B cell (primary cell): Measurements from ENCODE around the gene ECM2. TPM values are rescaled to one million over a fixed set of nuclear protein-coding genes. Genes with fewer than 3 reads are reported as not detected.

Experiments used
- ATAC-seq: fragments of 200-7000 bp; cut with Tn5 transposase; one replicate; pipeline ENCODE4 v1.10.0; 2021; ENCODE audit warnings: low read depth, mild to moderate bottlenecking, moderate number of reproducible peaks, moderate library complexity
- CTCF ChIA-PET: fragments of 350-600 bp; sonication (Branson Sonifier 250); formaldehyde crosslinking; loops from one replicate; lab custom pipeline; 2021; ENCODE audit warnings: antibody characterized with exemption, inconsistent platforms; lab: Charles Lee
- POLR2A ChIA-PET: fragments of 350-600 bp; sonication (Branson Sonifier 250); formaldehyde crosslinking; loops from one replicate; lab custom pipeline; 2021; ENCODE audit warnings: antibody characterized with exemption; lab: Charles Lee
- DNase-seq: peaks from one replicate; pipeline ENCODE4 v3.0.0; 2013
- H2AFZ ChIP-seq: 2 replicates; pipeline ENCODE4 v1.6.1; 2012; ENCODE audit warnings: mild to moderate bottlenecking, low read depth, low read length; ENCODE audit not compliant: insufficient read depth, poor library complexity, severe bottlenecking
- H3K27ac ChIP-seq, 2 donors: 1 replicate in 1 of 2; 2 replicates in 1 of 2; pipeline ENCODE4 v1.5.1; 2012 to 2013; ENCODE audit warnings: low read length in 2 of 2, mild to moderate bottlenecking in 2 of 2, moderate library complexity in 1 of 2
- H3K27me3 ChIP-seq, 4 experiments: fragments of 200-600 bp in 1 of 4; sonication (generic) in 1 of 4; replicated peaks in 1 of 4; 1 replicate in 2 of 4; 2 replicates in 2 of 4; pipeline versions ENCODE4 v1.6.1 to v1.7.0; 2013 to 2016; ENCODE audit warnings: low read length in 3 of 4, mild to moderate bottlenecking in 2 of 4, mixed read lengths in 1 of 4, moderate library complexity in 1 of 4; ENCODE audit not compliant: insufficient read depth in 4 of 4, control insufficient read depth in 3 of 4; ENCODE audit errors: control extremely low read depth in 1 of 4
- H3K36me3 ChIP-seq, 2 experiments: replicated peaks in 1 of 2; 1 replicate in 1 of 2; 2 replicates in 1 of 2; pipeline versions ENCODE4 v1.6.1 to v1.7.1; 2013; ENCODE audit warnings: low read length in 1 of 2; ENCODE audit not compliant: insufficient read depth in 2 of 2, control insufficient read depth in 1 of 2; ENCODE audit errors: control extremely low read depth in 1 of 2, extremely low read depth in 1 of 2
- H3K4me1 ChIP-seq, 2 donors: fragments of 200-600 bp in 1 of 2; sonication (generic) in 1 of 2; 1 replicate in 1 of 2; 2 replicates in 1 of 2; pipeline versions ENCODE4 v1.5.1 to v1.6.1; 2013 to 2017; ENCODE audit warnings: low read length in 2 of 2; ENCODE audit not compliant: control insufficient read depth in 2 of 2, insufficient read depth in 2 of 2
- H3K4me2 ChIP-seq: replicated peaks from 2 replicates; pipeline ENCODE3; 2012; ENCODE audit warnings: mild to moderate bottlenecking, low read depth, low read length; ENCODE audit not compliant: poor library complexity, severe bottlenecking
- H3K4me3 ChIP-seq, 5 experiments: fragments of 200-600 bp in 1 of 5; sonication (generic) in 1 of 5; 1 replicate in 3 of 5; 2 replicates in 2 of 5; pipeline versions ENCODE4 v1.5.1 to v1.7.0; 2011 to 2016; ENCODE audit warnings: low read length in 4 of 5, mild to moderate bottlenecking in 4 of 5, low read depth in 2 of 5, control low read depth in 1 of 5, moderate library complexity in 1 of 5; ENCODE audit not compliant: insufficient read depth in 1 of 5; ENCODE audit errors: control extremely low read depth in 1 of 5, extremely low read depth in 1 of 5
- H3K79me2 ChIP-seq: fragments of 200-600 bp; sonication (generic); one replicate; pipeline ENCODE4 v1.6.0; 2016; ENCODE audit warnings: low read length; ENCODE audit not compliant: control insufficient read depth, insufficient read depth
- H3K9ac ChIP-seq: fragments of 200-600 bp; sonication (generic); 2 replicates; pipeline ENCODE4 v1.6.1; 2017; ENCODE audit warnings: mild to moderate bottlenecking, low read length, moderate library complexity
- H3K9me3 ChIP-seq, 3 donors: one replicate each; pipeline versions ENCODE4 v1.6.1 to v1.7.1; 2013; ENCODE audit warnings: low read length in 2 of 3; ENCODE audit not compliant: control insufficient read depth in 2 of 3, insufficient read depth in 1 of 3; ENCODE audit errors: control extremely low read depth in 1 of 3
- H4K20me1 ChIP-seq: 2 replicates; pipeline ENCODE4 v1.6.0; 2012; ENCODE audit warnings: mild to moderate bottlenecking, low read length; ENCODE audit not compliant: insufficient read depth, control insufficient read depth, poor library complexity, severe bottlenecking
- H3K27ac Mint-ChIP-seq: one replicate; pipeline ENCODE4 v1.8.0; 2021; ENCODE audit warnings: mixed read lengths
- H3K27me3 Mint-ChIP-seq: one replicate; pipeline ENCODE4 v1.8.0; 2021; ENCODE audit warnings: mixed read lengths
- H3K4me1 Mint-ChIP-seq: one replicate; pipeline ENCODE4 v1.8.0; 2021; ENCODE audit warnings: mixed read lengths
- H3K4me3 Mint-ChIP-seq: one replicate; pipeline ENCODE4 v1.8.0; 2021; ENCODE audit warnings: mixed read lengths
- H3K9me3 Mint-ChIP-seq: one replicate; pipeline ENCODE4 v1.8.0; 2022; ENCODE audit warnings: mixed read lengths; ENCODE audit not compliant: insufficient read depth
- EZH2 ChIP-seq: IDR thresholded peaks from 2 replicates; pipeline ENCODE4 v1.6.1; 2012; ENCODE audit warnings: borderline replicate concordance, low read depth, mild to moderate bottlenecking, moderate library complexity, low read length; ENCODE audit not compliant: insufficient read depth, poor library complexity, severe bottlenecking
- WGBS: methylation state at CpG from one replicate; pipeline ENCODE4 v1.1.5; 2013; ENCODE audit warnings: missing lambda C conversion rate; ENCODE audit not compliant: insufficient coverage; 5-methylcytosine and 5-hydroxymethylcytosine counted together
- intact Hi-C: fragments of 100-400 bp; cut with micrococcal nuclease; formaldehyde crosslinking; loops from one replicate; pipeline ENCODE4 v1.10.0; 2022
- polyA plus RNA-seq: library from polyadenylated mRNA; depleted of rRNA; stranded (reverse); fragments of >200 nt; gene quantifications from 2 replicates; pipeline ENCODE4 v1.2.3, GENCODE V29; 2012
- total RNA-seq, 2 donors: library from RNA; stranded (reverse); fragments of 120-200 nt in 1 of 2; gene quantifications; 1 replicate in 1 of 2; 2 replicates in 1 of 2; pipeline versions ENCODE4 v1.2.3 to v1.2.4, GENCODE V29; 2013 to 2022
- TF ChIP-seq, protein P1 (sequence below): fragments of 200-600 bp; IDR thresholded peaks from one replicate; pipeline ENCODE4 v1.8.0; 2022; ENCODE audit warnings: antibody characterized with exemption, mild to moderate bottlenecking

ECM2 gene
- total and polyA plus RNA-seq, 2 donors (not counting 1 experiment from before 2014, with no cell fraction given), result not detected

DNA sequence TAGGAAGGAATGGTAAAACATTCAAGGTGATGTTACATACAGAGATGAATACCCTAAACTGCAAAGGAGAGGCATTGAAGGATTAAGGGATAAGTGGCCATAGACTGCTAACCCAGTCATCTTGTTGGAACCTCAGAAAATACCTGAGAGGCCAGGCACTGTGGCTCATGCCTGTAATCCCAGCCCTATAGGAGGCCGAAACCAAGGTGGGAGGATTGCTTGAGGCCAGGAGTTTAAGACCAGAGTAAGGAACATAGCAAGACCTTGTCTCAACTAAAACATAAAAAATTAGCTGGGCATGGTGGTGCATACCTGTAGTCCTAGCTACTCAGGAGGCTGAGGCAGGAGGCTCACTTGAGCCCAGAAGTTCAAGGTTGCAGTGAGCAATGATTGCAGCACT lies 10.9 kb downstream of the ECM2 start:
- intact Hi-C loops, result no loop called here
- no peaks in the 10 kb centered on the region for H3K27me3 Mint-ChIP-seq
- H3K9me3 Mint-ChIP-seq, result no peaks in the 10 kb centered on the region
- Histone ChIP-seq H2AFZ (no peak overlapping the region), H3K79me2 (no peaks in the 10 kb centered on the region), H3K27ac (no peak overlapping the region), H3K27me3 (no peaks in the 10 kb centered on the region), H3K9ac (no peak overlapping the region), H3K36me3 (no peaks in the 10 kb centered on the region), H4K20me1 (no peaks in the 10 kb centered on the region), H3K4me1 (no peaks in the 10 kb centered on the region), H3K4me2 (no peak overlapping the region), H3K4me3 (no peak overlapping the region), H3K9me3 (no peaks in the 10 kb centered on the region)
- no peak overlapping the region for H3K4me3 Mint-ChIP-seq
- ATAC-seq, result no peak
- POLR2A ChIA-PET, result no interaction called here
- TF ChIP-seq, protein P1, sequence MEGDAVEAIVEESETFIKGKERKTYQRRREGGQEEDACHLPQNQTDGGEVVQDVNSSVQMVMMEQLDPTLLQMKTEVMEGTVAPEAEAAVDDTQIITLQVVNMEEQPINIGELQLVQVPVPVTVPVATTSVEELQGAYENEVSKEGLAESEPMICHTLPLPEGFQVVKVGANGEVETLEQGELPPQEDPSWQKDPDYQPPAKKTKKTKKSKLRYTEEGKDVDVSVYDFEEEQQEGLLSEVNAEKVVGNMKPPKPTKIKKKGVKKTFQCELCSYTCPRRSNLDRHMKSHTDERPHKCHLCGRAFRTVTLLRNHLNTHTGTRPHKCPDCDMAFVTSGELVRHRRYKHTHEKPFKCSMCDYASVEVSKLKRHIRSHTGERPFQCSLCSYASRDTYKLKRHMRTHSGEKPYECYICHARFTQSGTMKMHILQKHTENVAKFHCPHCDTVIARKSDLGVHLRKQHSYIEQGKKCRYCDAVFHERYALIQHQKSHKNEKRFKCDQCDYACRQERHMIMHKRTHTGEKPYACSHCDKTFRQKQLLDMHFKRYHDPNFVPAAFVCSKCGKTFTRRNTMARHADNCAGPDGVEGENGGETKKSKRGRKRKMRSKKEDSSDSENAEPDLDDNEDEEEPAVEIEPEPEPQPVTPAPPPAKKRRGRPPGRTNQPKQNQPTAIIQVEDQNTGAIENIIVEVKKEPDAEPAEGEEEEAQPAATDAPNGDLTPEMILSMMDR, result no peak
- TF ChIP-seq EZH2, result no peak
- H3K4me1 Mint-ChIP-seq, result no peaks in the 10 kb centered on the region
- CTCF ChIA-PET, result interaction anchor here (0.6 kb wide), 1 partner anchor 37 kb away, joined by 3 read pairs; no protein-coding TSS in a partner anchor
- no peak for DNase-seq
- WGBS, result no CpG with 5 or more reads among the region's 1 CpG
- no peak overlapping the region for H3K27ac Mint-ChIP-seq

DNA sequence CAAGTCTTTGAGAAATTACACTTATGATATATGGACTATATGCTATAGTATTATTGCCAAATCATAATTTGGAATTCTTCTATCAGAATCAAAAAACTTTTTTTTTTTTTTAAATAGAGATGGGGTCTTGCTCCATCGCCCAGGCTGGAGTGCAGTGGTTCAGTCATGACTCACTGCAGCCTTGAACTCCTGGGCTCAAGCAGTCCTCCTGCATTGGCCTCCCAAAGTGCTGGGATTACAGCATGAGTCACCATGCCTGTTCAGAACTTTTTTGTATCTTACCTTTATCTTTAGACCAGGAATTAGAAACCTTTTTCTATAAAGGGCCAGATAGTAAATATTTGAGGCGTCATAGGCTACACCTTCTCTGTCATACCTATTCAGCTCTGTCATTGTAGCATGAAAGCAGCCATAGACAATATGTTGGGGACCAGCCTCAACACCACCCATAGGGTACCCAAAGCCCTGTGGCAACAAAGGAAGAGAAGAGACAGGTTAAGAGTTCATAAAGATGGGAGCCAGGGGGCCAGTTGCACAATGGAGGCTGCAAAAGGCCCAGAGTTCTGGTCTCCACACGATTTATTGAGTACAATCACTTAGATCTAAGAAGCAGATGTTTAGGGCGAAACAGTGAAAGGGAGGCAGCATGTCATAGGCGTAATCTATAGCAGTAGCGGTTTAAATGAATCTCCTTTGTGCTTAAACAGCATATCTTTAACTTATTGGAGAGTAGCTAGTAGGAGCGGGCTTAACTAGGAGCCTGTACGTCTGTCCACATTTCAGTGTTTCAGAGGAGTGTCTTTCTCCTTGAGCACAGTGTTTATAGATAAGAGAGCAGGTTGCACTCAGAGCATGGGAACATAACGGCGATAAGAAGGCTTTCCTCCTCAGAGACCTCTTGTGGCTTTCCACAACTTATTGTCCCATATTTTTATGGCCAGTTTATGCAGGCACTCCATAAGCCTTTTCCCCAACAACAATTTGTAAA lies 12.5 kb downstream of the ECM2 start:
- no peaks in the 10 kb centered on the region for H3K79me2 ChIP-seq
- H3K27ac ChIP-seq, result no peak overlapping the region
- H3K4me3 ChIP-seq, result no peak overlapping the region
- no peaks in the 10 kb centered on the region for H3K27me3 Mint-ChIP-seq
- no peak overlapping the region for H3K4me3 Mint-ChIP-seq
- H3K9ac ChIP-seq, result no peak overlapping the region
- no peaks in the 10 kb centered on the region for H3K4me1 Mint-ChIP-seq
- H3K27ac Mint-ChIP-seq, result no peak overlapping the region
- DNase-seq (no peak), ATAC-seq (no peak)
- H3K36me3 ChIP-seq, result no peaks in the 10 kb centered on the region
- ChIA-PET POLR2A (no interaction called here), CTCF (interaction anchor here (0.6 kb wide), 1 partner anchor 37 kb away, joined by 4 read pairs; no protein-coding TSS in a partner anchor)
- no peak overlapping the region for H3K4me2 ChIP-seq
- no peak for TF ChIP-seq EZH2
- TF ChIP-seq, protein P1, result no peak
- intact Hi-C loops, result no loop called here
- no peaks in the 10 kb centered on the region for H3K9me3 ChIP-seq
- no peaks in the 10 kb centered on the region for H3K27me3 ChIP-seq
- H2AFZ ChIP-seq, result no peak overlapping the region
- H4K20me1 ChIP-seq, result no peaks in the 10 kb centered on the region
- no peaks in the 10 kb centered on the region for H3K9me3 Mint-ChIP-seq
- 97% methylated on average over 6 of the region's 10 CpGs for WGBS
- H3K4me1 ChIP-seq, result no peaks in the 10 kb centered on the region
